Mammary epithelial cell (primary cell): ENCODE data around the gene COL9A2.

Experiments used
- EZH2 ChIP-seq: IDR thresholded peaks from 2 replicates; pipeline ENCODE4 v1.6.1; 2012; ENCODE audit warnings: low read length, inconsistent platforms, borderline replicate concordance
- TF ChIP-seq, protein P1 (sequence below), 2 donors: IDR thresholded peaks in 1 of 2; conservative IDR thresholded peaks in 1 of 2; 2 replicates each; pipeline ENCODE4 v1.5.1; 2011 to 2012; ENCODE audit warnings: inconsistent platforms in 2 of 2, low read length in 2 of 2, mild to moderate bottlenecking in 2 of 2, control low read depth in 1 of 2, low read depth in 1 of 2; ENCODE audit not compliant: insufficient read depth in 1 of 2; ENCODE audit errors: extremely low read depth in 1 of 2

GRCh38 chr1:40351124-40351523, 34.0 kb upstream of the COL9A2 start:
- TF ChIP-seq, protein P1, sequence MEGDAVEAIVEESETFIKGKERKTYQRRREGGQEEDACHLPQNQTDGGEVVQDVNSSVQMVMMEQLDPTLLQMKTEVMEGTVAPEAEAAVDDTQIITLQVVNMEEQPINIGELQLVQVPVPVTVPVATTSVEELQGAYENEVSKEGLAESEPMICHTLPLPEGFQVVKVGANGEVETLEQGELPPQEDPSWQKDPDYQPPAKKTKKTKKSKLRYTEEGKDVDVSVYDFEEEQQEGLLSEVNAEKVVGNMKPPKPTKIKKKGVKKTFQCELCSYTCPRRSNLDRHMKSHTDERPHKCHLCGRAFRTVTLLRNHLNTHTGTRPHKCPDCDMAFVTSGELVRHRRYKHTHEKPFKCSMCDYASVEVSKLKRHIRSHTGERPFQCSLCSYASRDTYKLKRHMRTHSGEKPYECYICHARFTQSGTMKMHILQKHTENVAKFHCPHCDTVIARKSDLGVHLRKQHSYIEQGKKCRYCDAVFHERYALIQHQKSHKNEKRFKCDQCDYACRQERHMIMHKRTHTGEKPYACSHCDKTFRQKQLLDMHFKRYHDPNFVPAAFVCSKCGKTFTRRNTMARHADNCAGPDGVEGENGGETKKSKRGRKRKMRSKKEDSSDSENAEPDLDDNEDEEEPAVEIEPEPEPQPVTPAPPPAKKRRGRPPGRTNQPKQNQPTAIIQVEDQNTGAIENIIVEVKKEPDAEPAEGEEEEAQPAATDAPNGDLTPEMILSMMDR (conservative IDR thresholded peaks at IDR 0.05 in 1 of 2, IDR thresholded peaks at IDR 0.05 in 1 of 2; ENCODE audit: extremely low read depth in 1 of 2, insufficient read depth in 1 of 2, low read depth in 1 of 2, low read length in 2 of 2) = no peak
- TF ChIP-seq EZH2 = no peak
